K562 (cell line): ENCODE results near the gene NXF2B. TPM values are rescaled to one million over a fixed set of nuclear protein-coding genes. Genes with fewer than 3 reads are reported as not detected.

ENCODE experiments used
- ATAC-seq: fragments of 200-7000 bp; cut with Tn5 transposase; 3 replicates; pipeline ENCODE4 v1.9.1; 2020; ENCODE audit warnings: moderate library complexity
- BruUV-seq: library from RNA; stranded (reverse); fragments of 400-500 nt; replicated peaks from 2 replicates; lab custom pipeline; 2021; lab: Mats Ljungman, UMichigan
- CTCF ChIA-PET: fragments of 300-600 bp; formaldehyde crosslinking; extraction: SDS; loops from one replicate; lab custom pipeline; 2021; ENCODE audit warnings: low intra/inter-chr PET ratio; lab: Yijun Ruan, JAX
- POLR2A ChIA-PET: fragments of 300-600, 350-650 bp; sonication (Branson Sonifier 250); formaldehyde crosslinking; extraction: SDS; loops from one replicate; lab custom pipeline; 2021; ENCODE audit warnings: antibody characterized with exemption, inconsistent platforms; lab: Yijun Ruan, JAX
- DNase-seq, 4 experiments: peaks; one replicate each; pipeline versions ENCODE4 v3.0.0 to v3.0.0-alpha.2; 2011 to 2018; ENCODE audit warnings: low spot score in 3 of 4, mixed read lengths in 3 of 4; ENCODE audit errors: extremely low read depth in 1 of 4
- FAIRE-seq: peaks from 2 replicates; lab custom pipeline; 2011; peaks lifted over from hg19 to GRCh38; lab: Jason Lieb, UNC
- H2AFZ ChIP-seq: 2 replicates; pipeline ENCODE4 v1.6.0; 2011; ENCODE audit warnings: low read depth, low read length, control low read depth, inconsistent platforms
- H3K27ac ChIP-seq: fragments of 200-600 bp; 3 replicates; pipeline ENCODE4 v1.8.0; 2011; ENCODE audit warnings: low read depth, mild to moderate bottlenecking, control low read depth, inconsistent platforms, low read length, moderate library complexity, mixed read lengths; ENCODE audit errors: extremely low read depth
- H3K27me3 ChIP-seq, 2 experiments: fragments of 300-600 bp in 1 of 2; 2 replicates in 1 of 2; 3 replicates in 1 of 2; pipeline versions ENCODE4 v1.6.0 to v1.8.0; 2011; ENCODE audit warnings: inconsistent platforms in 2 of 2, low read length in 2 of 2, mild to moderate bottlenecking in 1 of 2, mixed read lengths in 1 of 2, moderate library complexity in 1 of 2; ENCODE audit not compliant: control insufficient read depth in 2 of 2, insufficient read depth in 2 of 2
- H3K36me3 ChIP-seq: fragments of 300-600 bp; 3 replicates; pipeline ENCODE4 v1.8.0; 2011; ENCODE audit warnings: mild to moderate bottlenecking, low read length, inconsistent platforms; ENCODE audit not compliant: control insufficient read depth, insufficient read depth
- H3K4me1 ChIP-seq, 2 experiments: fragments of 200-600 bp in 1 of 2; replicated peaks in 1 of 2; 2 replicates in 1 of 2; 3 replicates in 1 of 2; pipeline versions ENCODE4 v1.5.1 to v1.8.0; 2011; ENCODE audit warnings: inconsistent platforms in 2 of 2, low read length in 2 of 2, mild to moderate bottlenecking in 1 of 2, mixed read lengths in 1 of 2, moderate library complexity in 1 of 2; ENCODE audit not compliant: control insufficient read depth in 2 of 2, insufficient read depth in 2 of 2
- H3K4me2 ChIP-seq: 2 replicates; pipeline ENCODE4 v1.6.1; 2011; ENCODE audit warnings: low read length, control low read depth, inconsistent platforms, mixed read lengths; ENCODE audit not compliant: insufficient read depth
- H3K4me3 ChIP-seq: fragments of 200-600 bp; sonication (generic), shearing (Covaris generic); 2 replicates; pipeline ENCODE4 v1.5.1; 2016; ENCODE audit warnings: control low read depth, inconsistent platforms
- H3K79me2 ChIP-seq: fragments of 200-600 bp; 3 replicates; pipeline ENCODE4 v1.8.0; 2011; ENCODE audit warnings: low read length, inconsistent platforms; ENCODE audit not compliant: control insufficient read depth, insufficient read depth
- H3K9ac ChIP-seq, 2 experiments: 2 replicates each; pipeline versions ENCODE4 v1.6.0 to v1.6.1; 2011; ENCODE audit warnings: low read depth in 2 of 2, low read length in 2 of 2, control low read depth in 1 of 2, inconsistent platforms in 1 of 2, mild to moderate bottlenecking in 1 of 2, mixed read lengths in 1 of 2; ENCODE audit not compliant: insufficient read depth in 1 of 2
- H3K9me1 ChIP-seq: one replicate; pipeline ENCODE4 v1.6.0; 2011; ENCODE audit warnings: inconsistent platforms, mild to moderate bottlenecking, low read length, moderate library complexity; ENCODE audit not compliant: control insufficient read depth, insufficient read depth
- H3K9me3 ChIP-seq: replicated peaks from 2 replicates; pipeline ENCODE4 v1.5.1; 2011; ENCODE audit warnings: low read depth, low read length, inconsistent platforms; ENCODE audit not compliant: control insufficient read depth, insufficient read depth
- H4K20me1 ChIP-seq: replicated peaks from 2 replicates; pipeline ENCODE4 v1.6.1; 2011; ENCODE audit warnings: low read length, inconsistent platforms, mixed read lengths; ENCODE audit not compliant: control insufficient read depth, insufficient read depth
- BHLHE40 ChIP-seq: IDR thresholded peaks from 2 replicates; pipeline ENCODE4 v1.6.1; 2011; ENCODE audit warnings: low read length, improper control_type of control experiment
- CTCF ChIP-seq, 3 experiments: IDR thresholded peaks in 2 of 3; conservative IDR thresholded peaks in 1 of 3; 2 replicates each; pipeline ENCODE4 v1.5.1; 2011 to 2012; ENCODE audit warnings: low read length in 3 of 3, mild to moderate bottlenecking in 3 of 3, control low read depth in 2 of 3, improper control_type of control experiment in 1 of 3, inconsistent platforms in 1 of 3, low read depth in 1 of 3, mixed read lengths in 1 of 3, moderate library complexity in 1 of 3; ENCODE audit not compliant: insufficient read depth in 2 of 3
- RAD21 ChIP-seq, 2 experiments: fragments of 250-450 bp in 1 of 2; fragments of 450-650 bp in 1 of 2; sonication (Bioruptor Pico) in 1 of 2; formaldehyde crosslinking in 1 of 2; IDR thresholded peaks in 1 of 2; conservative IDR thresholded peaks in 1 of 2; 2 replicates each; pipeline versions ENCODE4 v1.4.0 to v1.8.0; 2020 to 2022; ENCODE audit warnings: mild to moderate bottlenecking in 2 of 2, moderate library complexity in 1 of 2
- SMARCA4 ChIP-seq: fragments of 450-650 bp; IDR thresholded peaks from 2 replicates; pipeline ENCODE4 v1.6.1; 2016
- WGBS: fragments of 100-300 bp; shearing (Covaris generic); methylation state at CpG from one replicate; pipeline ENCODE4 v1.1.6; 2016; ENCODE audit warnings: low coverage, mixed read lengths; ENCODE audit not compliant: insufficient coverage; ENCODE audit errors: missing lambda C conversion rate; 5-methylcytosine and 5-hydroxymethylcytosine counted together
- in situ Hi-C: fragments of 300-500 bp; cut with MboI; formaldehyde crosslinking; loops from 4 replicates; pipeline ENCODE4 v1.15.0; 2018; ENCODE audit warnings: inconsistent platforms, mixed read lengths
- intact Hi-C: fragments of 100-400 bp; cut with micrococcal nuclease; formaldehyde crosslinking; loops from 2 replicates; pipeline ENCODE4 v1.14.2; 2022
- polyA plus RNA-seq, 8 experiments: library from polyadenylated mRNA; depleted of rRNA in 4 of 8; stranded (reverse) in 5 of 8; unstranded in 3 of 8; fragments of >200 nt; fragmentation: Nextera tagmentation in 2 of 8; fragmentation: Illumina TruSeq in 1 of 8; extraction: Ambion mirVana in 2 of 8; extraction: Trizol in 1 of 8; gene quantifications; 2 replicates each; pipeline versions ENCODE4 v1.2.1 to v1.2.3, GENCODE V29; 2011 to 2014; ENCODE audit warnings: inconsistent platforms in 1 of 8, missing spikeins in 1 of 8
- total RNA-seq, 7 experiments: library from RNA; depleted of rRNA in 6 of 7; stranded (reverse); fragments of >200 nt in 6 of 7; fragmentation: Illumina TruSeq in 2 of 7; extraction: Trizol in 2 of 7; gene quantifications; 2 replicates each; pipeline versions ENCODE4 v1.2.1 to v1.2.3, GENCODE V29; 2011 to 2021; ENCODE audit warnings: low replicate concordance in 1 of 7

The NXF2B gene
- total and polyA plus RNA-seq, 9 of the 15 experiments (the other 6 are each of a cell fraction or from before 2014, with no cell fraction given), result 0.91 to 16.1 (median 5.8) TPM

DNA sequence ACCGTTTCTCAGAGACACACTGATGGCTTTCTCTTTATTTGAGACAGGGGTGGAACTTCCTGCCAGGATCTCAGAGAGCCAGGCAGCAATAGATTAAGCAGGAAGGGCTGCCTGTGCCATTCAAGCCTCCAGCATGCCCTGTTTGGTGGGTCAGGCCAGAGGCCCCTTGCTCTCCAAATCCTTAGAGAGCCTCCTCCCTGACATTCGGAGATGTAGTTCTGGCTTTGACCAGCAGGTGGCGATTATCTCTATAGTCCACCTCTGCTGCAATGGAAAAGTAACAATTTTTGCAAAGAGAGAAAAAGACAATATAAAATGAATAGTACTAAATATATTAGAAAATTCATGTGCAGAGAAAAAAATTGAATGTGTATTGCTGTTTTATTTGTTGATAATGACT lies 93.9 kb downstream of the NXF2B start:
- CTCF ChIA-PET, result interaction anchor here (0.7 kb wide), 1 partner anchor 278 kb away, joined by 4 read pairs; no protein-coding TSS in a partner anchor

More for the DNA sequence above, 93.9 kb downstream of the NXF2B start:
- ATAC-seq (peak; percentile 76), DNase-seq (peak; percentile 21 to 56 (median 44)), FAIRE-seq (no peak)
- Histone ChIP-seq H3K4me3 (no peak overlapping the region), H3K79me2 (no peaks in the 10 kb centered on the region), H3K36me3 (no peaks in the 10 kb centered on the region), H3K9ac (no peak overlapping the region), H3K4me1 (no peaks in the 10 kb centered on the region), H2AFZ (no peak overlapping the region), H3K9me3 (no peaks in the 10 kb centered on the region), H3K9me1 (no peaks in the 10 kb centered on the region), H3K27ac (no peak overlapping the region), H3K27me3 (no peaks in the 10 kb centered on the region), H4K20me1 (no peaks in the 10 kb centered on the region), H3K4me2 (no peak overlapping the region)
- no TSS peak for BruUV-seq
- 7% methylated on average over 3 of the region's 3 CpGs for WGBS
- POLR2A ChIA-PET, result no interaction called here
- intact Hi-C loops (no loop called here), in situ Hi-C loops (no loop called here)
- no peak for TF ChIP-seq BHLHE40
- no peak for TF ChIP-seq SMARCA4
- peak; percentile 36 to 63 (median 61) for TF ChIP-seq CTCF (IDR thresholded peaks at IDR 0.05 in 2 of 3, conservative IDR thresholded peaks at IDR 0.05 in 1 of 3; ENCODE audit: insufficient read depth in 2 of 3, low read depth in 1 of 3, low read length in 3 of 3)
- TF ChIP-seq RAD21 (CRISPR knock-in tag; conservative IDR thresholded peaks at IDR 0.05 in 1 of 2, IDR thresholded peaks at IDR 0.05 in 1 of 2), result peak in 1 of 2 experiments; percentile 42; a peak in 1 of 4 replicates
